Thyroid gland (tissue), 4 donors: ENCODE measurements around the gene DAND5. TPM values are rescaled to one million over a fixed set of nuclear protein-coding genes. Genes with fewer than 3 reads are reported as not detected.

ENCODE experiments used
- DNase-seq, 2 donors: peaks; one replicate each; pipeline ENCODE4 v3.0.0-alpha.2; 2019
- H3K27ac ChIP-seq, 3 donors: fragments of 200-600 bp; sonication (generic); 1 replicate in 2 of 3; 2 replicates in 1 of 3; pipeline ENCODE4 v1.5.1; 2016 to 2019; ENCODE audit warnings: mild to moderate bottlenecking in 1 of 3, moderate library complexity in 1 of 3
- H3K27me3 ChIP-seq: fragments of 200-600 bp; sonication (generic); one replicate; pipeline ENCODE4 v1.5.1; 2019
- H3K36me3 ChIP-seq, 2 donors: fragments of 200-600 bp; sonication (generic); one replicate each; pipeline ENCODE4 v1.5.1; 2016 to 2019
- H3K4me1 ChIP-seq, 2 donors: fragments of 200-600 bp; sonication (generic); one replicate each; pipeline ENCODE4 v1.5.1; 2017 to 2019
- H3K4me3 ChIP-seq, 3 donors: fragments of 200-600 bp; sonication (generic); replicated peaks in 1 of 3; 1 replicate in 2 of 3; 2 replicates in 1 of 3; pipeline ENCODE4 v1.5.1; 2016; ENCODE audit warnings: mild to moderate bottlenecking in 1 of 3
- H3K9me3 ChIP-seq: fragments of 200-600 bp; sonication (generic); one replicate; pipeline ENCODE4 v1.5.1; 2017
- CTCF ChIP-seq, 6 experiments: fragments of 200-600 bp in 3 of 6; fragments of 450-650 bp in 3 of 6; sonication (generic) in 3 of 6; IDR thresholded peaks; one replicate each; pipeline ENCODE4 v1.5.1; 2016 to 2019; ENCODE audit warnings: antibody characterized with exemption in 6 of 6, mild to moderate bottlenecking in 2 of 6, inconsistent platforms in 1 of 6, moderate library complexity in 1 of 6
- POLR2A ChIP-seq, 2 donors: fragments of 450-650 bp; IDR thresholded peaks; one replicate each; pipeline ENCODE4 v1.6.1; 2017; ENCODE audit warnings: antibody characterized with exemption in 2 of 2, mild to moderate bottlenecking in 2 of 2, moderate library complexity in 1 of 2
- WGBS, 2 donors: methylation state at CpG; one replicate each; pipeline ENCODE4 v1.1.5; 2017; 5-methylcytosine and 5-hydroxymethylcytosine counted together
- intact Hi-C: fragments of 100-400 bp; cut with DNase I; formaldehyde crosslinking; loops from one replicate; pipeline ENCODE4 v1.15.1; 2023
- total RNA-seq, 4 donors: library from RNA; depleted of rRNA; stranded (reverse); fragments of >200 nt; gene quantifications; one replicate each; pipeline ENCODE4 v1.2.3, GENCODE V29; 2016

DAND5 gene
- under 1 TPM in 2 of 4 donors, not detected in 2; 0.40 to 0.45 TPM for total RNA-seq

DNA sequence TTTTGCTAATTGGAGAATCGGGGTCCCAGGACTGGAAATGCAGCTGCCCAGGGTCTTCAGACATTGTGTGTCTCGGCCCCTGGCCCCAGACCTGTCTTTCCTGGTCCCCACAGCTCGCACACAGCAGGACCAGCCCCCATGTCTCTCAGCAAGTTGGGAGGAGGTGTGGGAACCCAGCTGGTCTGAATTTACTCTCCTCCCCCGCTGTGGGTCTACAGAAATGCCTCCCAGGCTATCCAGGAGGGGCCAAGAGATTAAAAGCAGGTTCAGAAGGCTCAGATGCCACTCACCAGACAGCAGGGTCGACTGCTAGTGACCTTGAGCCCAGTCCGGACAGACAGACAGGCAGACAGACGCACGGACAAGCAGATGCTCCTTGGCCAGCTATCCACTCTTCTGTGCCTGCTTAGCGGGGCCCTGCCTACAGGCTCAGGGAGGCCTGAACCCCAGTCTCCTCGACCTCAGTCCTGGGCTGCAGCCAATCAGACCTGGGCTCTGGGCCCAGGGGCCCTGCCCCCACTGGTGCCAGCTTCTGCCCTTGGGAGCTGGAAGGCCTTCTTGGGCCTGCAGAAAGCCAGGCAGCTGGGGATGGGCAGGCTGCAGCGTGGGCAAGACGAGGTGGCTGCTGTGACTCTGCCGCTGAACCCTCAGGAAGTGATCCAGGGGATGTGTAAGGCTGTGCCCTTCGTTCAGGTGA lies at the start of gene DAND5:
DAND5 (plus strand) TSS at position 285 of the 697 bp plus-strand sequence; CDS start at position 370, 85 bp downstream.
- intact Hi-C loops = no loop called here
- no peak within 1 kb of the TSS for H3K4me3 ChIP-seq
- TF ChIP-seq CTCF (IDR thresholded peaks at IDR 0.05) (no peak), POLR2A (IDR thresholded peaks at IDR 0.05) (no peak)
- no peaks in the 10 kb centered on the region for H3K9me3 ChIP-seq
- 53 to 62% methylated on average over 4 to 13 of the region's 14 CpGs for WGBS, 2 donors
- peaks cover 7 to 8% of the 10 kb centered on the region in 2 donors for H3K4me1 ChIP-seq
- H3K36me3 ChIP-seq = no peaks in the 10 kb centered on the region
- H3K27me3 ChIP-seq = no peaks in the 10 kb centered on the region
- DNase-seq = peak; percentile 64 to 68
- H3K27ac ChIP-seq = peak within 1 kb of the TSS in 1 of 3 donors; percentile 18

- Histone ChIP-seq H3K4me3 (no peak overlapping the region), H3K9me3 (no peaks in the 10 kb centered on the region), H3K27ac (no peak overlapping the region), H3K27me3 (no peaks in the 10 kb centered on the region), H3K4me1 (no peaks in the 10 kb centered on the region), H3K36me3 (peaks cover 37 to 39% of the 10 kb centered on the region in 2 donors)
- 57 to 68% methylated on average over 3 of the region's 3 CpGs for WGBS, 2 donors
- no peak for TF ChIP-seq POLR2A (IDR thresholded peaks at IDR 0.05)
- no peak for TF ChIP-seq CTCF (IDR thresholded peaks at IDR 0.05)
- intact Hi-C loops = no loop called here
- DNase-seq = no peak
Measured at GRCh38 chr19:12921047-12921446, 48.3 kb upstream of the DAND5 start.

- Histone ChIP-seq H3K4me3 (no peak overlapping the region), H3K9me3 (no peaks in the 10 kb centered on the region), H3K27ac (no peak overlapping the region), H3K4me1 (no peaks in the 10 kb centered on the region), H3K36me3 (peaks cover 51 to 55% of the 10 kb centered on the region in 2 donors), H3K27me3 (no peaks in the 10 kb centered on the region)
- intact Hi-C loops = no loop called here
- TF ChIP-seq POLR2A (IDR thresholded peaks at IDR 0.05) (no peak), CTCF (IDR thresholded peaks at IDR 0.05) (no peak)
- 96 to 98% methylated on average over 4 of the region's 4 CpGs for whole genome bisulfite sequencing, 2 donors
- no peak for DNase-seq
Measured at GRCh38 chr19:12922959-12923358, 46.4 kb upstream of the DAND5 start.

DNA sequence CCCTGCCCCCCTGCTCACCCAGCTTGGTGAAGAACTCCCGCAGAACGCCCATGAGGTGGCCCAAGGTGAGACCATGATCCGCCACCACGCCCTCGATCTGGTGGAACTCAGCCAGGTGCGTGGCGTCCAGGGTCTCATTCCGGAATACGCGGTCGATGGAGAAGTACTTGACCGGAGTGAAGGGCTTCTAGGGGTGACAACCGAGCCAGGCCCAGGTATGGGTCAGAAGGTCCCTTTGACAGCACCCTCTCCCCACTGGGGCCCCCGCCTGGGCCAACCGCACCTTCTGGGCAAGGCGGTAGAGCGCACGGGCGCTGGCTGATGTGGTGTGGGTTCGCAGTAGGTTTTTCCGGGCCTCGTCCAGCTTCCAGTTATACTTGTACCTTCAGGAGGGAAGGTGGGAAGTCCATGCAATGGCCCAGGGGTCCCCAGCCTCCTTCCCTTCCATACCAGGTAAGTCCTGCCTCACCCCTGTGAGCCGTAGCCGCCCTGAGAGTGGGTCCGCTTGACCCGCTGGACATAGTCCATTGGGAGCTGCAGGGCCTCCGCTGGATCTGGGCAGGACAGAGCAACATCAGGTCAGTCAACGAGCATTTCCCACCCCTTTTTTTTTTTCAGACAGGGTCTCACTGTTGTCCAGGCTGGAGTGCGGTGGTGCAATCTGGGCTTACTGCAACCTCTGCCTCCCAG lies 44.6 kb upstream of the DAND5 start:
- no peaks in the 10 kb centered on the region for H3K4me1 ChIP-seq
- no peak overlapping the region for H3K27ac ChIP-seq
- H3K4me3 ChIP-seq = no peak overlapping the region
- intact Hi-C loops = no loop called here
- H3K27me3 ChIP-seq = no peaks in the 10 kb centered on the region
- DNase-seq = no peak
- TF ChIP-seq POLR2A (IDR thresholded peaks at IDR 0.05) (no peak), CTCF (IDR thresholded peaks at IDR 0.05) (no peak)
- H3K36me3 ChIP-seq = peaks cover 67 to 70% of the 10 kb centered on the region in 2 donors
- no peaks in the 10 kb centered on the region for H3K9me3 ChIP-seq
- 95 to 96% methylated on average over 18 to 29 of the region's 29 CpGs for WGBS, 2 donors
